Measurements from ENCODE around the gene ANKRD2. TPM values are rescaled to one million over a fixed set of nuclear protein-coding genes. Genes with fewer than 3 reads are reported as not detected.

ANKRD2 gene
- total RNA-seq, 1 donor from 2014 or later, result not detected

- Mint-ChIP-seq H3K4me3 (no peak overlapping the region), H3K9me3 (no peaks in the 10 kb centered on the region), H3K4me1 (no peaks in the 10 kb centered on the region), H3K27ac (no peak overlapping the region), H3K27me3 (no peaks in the 10 kb centered on the region), H3K36me3 (ENCODE audit: low read depth) (no peaks in the 10 kb centered on the region)
- DNase-seq, result no peak
- no peak for ATAC-seq (ENCODE audit: low read depth)
- intact Hi-C loops (cut with micrococcal nuclease), result no loop called here
- no peak for TF ChIP-seq CTCF (IDR thresholded peaks at IDR 0.05)
- ChIA-PET CTCF (interaction anchor here (1.3 kb wide), 1 partner anchor 10 kb away, joined by 3 read pairs; the partner anchor contains the start of gene ANKRD2), POLR2A (no interaction called here)
Observed at GRCh38 chr10:97582169-97582568, 9.6 kb downstream of the ANKRD2 start.

- CTCF ChIA-PET, result interaction anchor here (2.1 kb wide), 1 partner anchor 12 kb away, joined by 9 read pairs; no protein-coding TSS in a partner anchor
Observed at GRCh38 chr10:97583476-97583875, 10.9 kb downstream of the ANKRD2 start.

GRCh38 chr10:97584060-97584797, 11.7 kb downstream of the ANKRD2 start, which contains the start of gene HOGA1:
Gene HOGA1, plus strand, starts transcription at chr10:97584389. Its CDS starts 315 bp downstream, at chr10:97584704.
- POLR2A ChIA-PET, result no interaction called here

More at GRCh38 chr10:97583476-97583875, 10.9 kb downstream of the ANKRD2 start:
- Mint-ChIP-seq H3K9me3 (no peaks in the 10 kb centered on the region), H3K4me1 (no peaks in the 10 kb centered on the region), H3K36me3 (ENCODE audit: low read depth) (no peaks in the 10 kb centered on the region), H3K27ac (no peak overlapping the region), H3K27me3 (no peaks in the 10 kb centered on the region), H3K4me3 (no peak overlapping the region)
- no peak for TF ChIP-seq CTCF (IDR thresholded peaks at IDR 0.05)
- intact Hi-C loops (cut with micrococcal nuclease), result no loop called here
- ATAC-seq (ENCODE audit: low read depth) (no peak), DNase-seq (no peak)
- POLR2A ChIA-PET, result no interaction called here

GRCh38 chr10:97584798-97585438, 12.3 kb downstream of the ANKRD2 start:
- ChIA-PET POLR2A (no interaction called here), CTCF (interaction anchor here (2.1 kb wide), 1 partner anchor 13 kb away, joined by 9 read pairs; no protein-coding TSS in a partner anchor)
- H3K4me3 Mint-ChIP-seq, result no peak overlapping the region
- no peak for TF ChIP-seq CTCF (IDR thresholded peaks at IDR 0.05)
- no peaks in the 10 kb centered on the region for H3K27me3 Mint-ChIP-seq
- intact Hi-C loops (cut with micrococcal nuclease), result no loop called here
- H3K9me3 Mint-ChIP-seq, result no peaks in the 10 kb centered on the region
- no peaks in the 10 kb centered on the region for H3K36me3 Mint-ChIP-seq (ENCODE audit: low read depth)
- H3K27ac Mint-ChIP-seq, result no peak overlapping the region
- ATAC-seq (ENCODE audit: low read depth), result no peak
- DNase-seq, result no peak
- no peaks in the 10 kb centered on the region for H3K4me1 Mint-ChIP-seq

More at GRCh38 chr10:97584060-97584797, 11.7 kb downstream of the ANKRD2 start, which contains the start of gene HOGA1:
- DNase-seq (no peak), ATAC-seq (ENCODE audit: low read depth) (no peak)
- CTCF ChIA-PET, result interaction anchor here (2.1 kb wide), 1 partner anchor 12 kb away, joined by 9 read pairs; no protein-coding TSS in a partner anchor
- no peaks in the 10 kb centered on the region for H3K9me3 Mint-ChIP-seq
- intact Hi-C loops (cut with micrococcal nuclease), result no loop called here
- H3K27me3 Mint-ChIP-seq, result no peaks in the 10 kb centered on the region
- no peak for TF ChIP-seq CTCF (IDR thresholded peaks at IDR 0.05)
- no peak within 1 kb of the TSS for H3K27ac Mint-ChIP-seq
- no peaks in the 10 kb centered on the region for H3K4me1 Mint-ChIP-seq
- no peak within 1 kb of the TSS for H3K4me3 Mint-ChIP-seq
- no peaks in the 10 kb centered on the region for H3K36me3 Mint-ChIP-seq (ENCODE audit: low read depth)

GRCh38 chr10:97585439-97585811, 12.8 kb downstream of the ANKRD2 start:
- H3K36me3 Mint-ChIP-seq (ENCODE audit: low read depth), result no peaks in the 10 kb centered on the region
- ATAC-seq (ENCODE audit: low read depth) (no peak), DNase-seq (no peak)
- no peaks in the 10 kb centered on the region for H3K9me3 Mint-ChIP-seq
- no peaks in the 10 kb centered on the region for H3K27me3 Mint-ChIP-seq
- H3K4me3 Mint-ChIP-seq, result no peak overlapping the region
- ChIA-PET POLR2A (no interaction called here), CTCF (interaction anchor here (2.1 kb wide), 1 partner anchor 14 kb away, joined by 9 read pairs; no protein-coding TSS in a partner anchor)
- H3K27ac Mint-ChIP-seq, result no peak overlapping the region
- TF ChIP-seq CTCF (IDR thresholded peaks at IDR 0.05), result no peak
- no peaks in the 10 kb centered on the region for H3K4me1 Mint-ChIP-seq
- intact Hi-C loops (cut with micrococcal nuclease), result no loop called here
